Inflammatory macrophage treated with lipopolysaccharide for 1 hour (primary cell): ENCODE measurements around the gene TRIM24.

Experiments
- DNase-seq, 2 donors: peaks; one replicate each; pipeline ENCODE4 v3.0.0-alpha.2; 2020 to 2022

The TRIM24 gene

GRCh38 chr7:138627361-138627760 lies 167.3 kb downstream of the TRIM24 start:
- DNase-seq: no peak

- DNase-seq: no peak
Measured at GRCh38 chr7:138630059-138630610, 170.1 kb downstream of the TRIM24 start.

- DNase-seq: no peak
Measured at GRCh38 chr7:138632384-138632783, 172.3 kb downstream of the TRIM24 start.

GRCh38 chr7:138632826-138633602 lies 173.0 kb downstream of the TRIM24 start:
- no peak for DNase-seq
